Heart left ventricle (tissue), 13 donors: Measurements from ENCODE around the gene NFXL1.

ENCODE experiments used
- POLR2A ChIP-seq, 2 donors: fragments of 450-650 bp; IDR thresholded peaks; one replicate each; pipeline ENCODE4 v1.6.1; 2017; ENCODE audit warnings: antibody characterized with exemption in 2 of 2, mild to moderate bottlenecking in 2 of 2, moderate library complexity in 2 of 2
- TF ChIP-seq, protein P1 (sequence below), 12 donors: fragments of 200-600 bp; sonication (generic) in 4 of 12; IDR thresholded peaks; one replicate each; pipeline versions ENCODE4 v1.5.0 to v1.8.0; 2018 to 2022; ENCODE audit warnings: antibody characterized with exemption in 12 of 12, mild to moderate bottlenecking in 5 of 12
- donor health status: ischemic (EF 13 %, LVEDD 7.1; RV severe dilation, severe dysfunction).
- donor health status: DM: no; HTN: yes; CAD: no.
- donor health status: DM: no; HTN: no; CAD: no.
- donor health status: ischemic (EF 25% LVEDD 6.9; RV normal size, moderate dysfunction).
- donor health status: ischemic (EF 25% LVEDD 5.7; RV mildly dilated, moderate dysfunction).
- donor health status: ischemic (EF 35%, LVEDD 5.7; RV mildly dilated, moderate dysfunction).
- donor health status: nonischemic (EF 11% LVEDD 7.7; RV severe dilation, severe dysfunction).
- donor health status: DM: yes; HTN: yes; CAD: no.
- donor health status: PGD.
- donor health status: ischemic (EF 29% LVEDD 5.4; RV normal size, mild dysfunction).
- donor health status: nonischemic (EF 23%, LVEDD 6.1; RV moderate dilation, normal function).

DNA sequence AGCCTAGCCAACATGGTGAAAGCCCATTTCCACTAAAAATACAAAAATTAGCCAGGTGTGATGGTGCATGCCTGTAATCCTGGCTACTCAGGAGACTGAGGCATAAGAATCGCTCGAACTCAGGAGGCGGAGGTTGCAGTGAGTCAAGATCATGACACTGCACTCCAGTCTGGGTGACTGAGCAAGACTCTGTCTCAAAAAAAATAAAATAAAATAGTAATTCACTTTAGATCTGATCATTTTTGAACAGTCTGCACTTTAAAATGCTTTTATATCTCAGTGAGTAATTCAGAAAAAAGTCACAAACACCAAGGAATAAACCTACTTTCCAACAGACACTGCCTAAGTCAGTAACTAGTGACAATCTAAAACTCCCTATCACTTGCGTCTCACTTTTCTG lies 50.9 kb downstream of the NFXL1 start:
- TF ChIP-seq, protein P1, sequence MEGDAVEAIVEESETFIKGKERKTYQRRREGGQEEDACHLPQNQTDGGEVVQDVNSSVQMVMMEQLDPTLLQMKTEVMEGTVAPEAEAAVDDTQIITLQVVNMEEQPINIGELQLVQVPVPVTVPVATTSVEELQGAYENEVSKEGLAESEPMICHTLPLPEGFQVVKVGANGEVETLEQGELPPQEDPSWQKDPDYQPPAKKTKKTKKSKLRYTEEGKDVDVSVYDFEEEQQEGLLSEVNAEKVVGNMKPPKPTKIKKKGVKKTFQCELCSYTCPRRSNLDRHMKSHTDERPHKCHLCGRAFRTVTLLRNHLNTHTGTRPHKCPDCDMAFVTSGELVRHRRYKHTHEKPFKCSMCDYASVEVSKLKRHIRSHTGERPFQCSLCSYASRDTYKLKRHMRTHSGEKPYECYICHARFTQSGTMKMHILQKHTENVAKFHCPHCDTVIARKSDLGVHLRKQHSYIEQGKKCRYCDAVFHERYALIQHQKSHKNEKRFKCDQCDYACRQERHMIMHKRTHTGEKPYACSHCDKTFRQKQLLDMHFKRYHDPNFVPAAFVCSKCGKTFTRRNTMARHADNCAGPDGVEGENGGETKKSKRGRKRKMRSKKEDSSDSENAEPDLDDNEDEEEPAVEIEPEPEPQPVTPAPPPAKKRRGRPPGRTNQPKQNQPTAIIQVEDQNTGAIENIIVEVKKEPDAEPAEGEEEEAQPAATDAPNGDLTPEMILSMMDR (IDR thresholded peaks at IDR 0.05), result no peak
- no peak for TF ChIP-seq POLR2A (IDR thresholded peaks at IDR 0.05)
